K562 (cell line): Measurements from ENCODE around the gene OR12D2. TPM values are rescaled to one million over a fixed set of nuclear protein-coding genes. Genes with fewer than 3 reads are reported as not detected.
"Not testable (repeated sequence)": the region's sequence is repeated elsewhere in the genome, so short reads cannot be mapped to it uniquely, and the experiment has no call there.

Source experiments
- CXXC5 ChIP-seq: fragments of 250-450 bp; sonication (Bioruptor Pico); IDR thresholded peaks from 2 replicates; pipeline ENCODE4 v1.8.0; 2022; ENCODE audit warnings: inconsistent platforms, mild to moderate bottlenecking, moderate library complexity
- MAZ ChIP-seq, 2 experiments: fragments of 450-650 bp in 1 of 2; sonication (generic) in 1 of 2; formaldehyde crosslinking; IDR thresholded peaks in 1 of 2; conservative IDR thresholded peaks in 1 of 2; 2 replicates each; pipeline versions ENCODE4 v1.4.0 to v1.5.0; 2020; ENCODE audit warnings: mild to moderate bottlenecking in 1 of 2, missing genetic modification reagents in 1 of 2
- REST ChIP-seq, 2 experiments: fragments of 450-650 bp; formaldehyde crosslinking in 1 of 2; IDR thresholded peaks; 2 replicates each; pipeline versions ENCODE4 v1.4.0 to v1.6.1; 2014 to 2020; ENCODE audit warnings: mild to moderate bottlenecking in 2 of 2, borderline replicate concordance in 1 of 2, low read depth in 1 of 2
- SPI1 ChIP-seq: IDR thresholded peaks from 2 replicates; pipeline ENCODE4 v1.6.1; 2011; ENCODE audit warnings: low read depth, low read length, control low read depth, borderline replicate concordance
- ZNF75A ChIP-seq: fragments of 450-650 bp; formaldehyde crosslinking; IDR thresholded peaks from 2 replicates; pipeline ENCODE4 v1.4.0; 2020; ENCODE audit warnings: mild to moderate bottlenecking
- polyA plus RNA-seq, 8 experiments: library from polyadenylated mRNA; depleted of rRNA in 4 of 8; stranded (reverse) in 5 of 8; unstranded in 3 of 8; fragments of >200 nt; fragmentation: Nextera tagmentation in 2 of 8; fragmentation: Illumina TruSeq in 1 of 8; extraction: Ambion mirVana in 2 of 8; extraction: Trizol in 1 of 8; gene quantifications; 2 replicates each; pipeline versions ENCODE4 v1.2.1 to v1.2.3, GENCODE V29; 2011 to 2014; ENCODE audit warnings: inconsistent platforms in 1 of 8, missing spikeins in 1 of 8
- total RNA-seq, 7 experiments: library from RNA; depleted of rRNA in 6 of 7; stranded (reverse); fragments of >200 nt in 6 of 7; fragmentation: Illumina TruSeq in 2 of 7; extraction: Trizol in 2 of 7; gene quantifications; 2 replicates each; pipeline versions ENCODE4 v1.2.1 to v1.2.3, GENCODE V29; 2011 to 2021; ENCODE audit warnings: low replicate concordance in 1 of 7

OR12D2 gene
- total and polyA plus RNA-seq, 9 of the 15 experiments (the other 6 are each of a cell fraction or from before 2014, with no cell fraction given) = not detected

- TF ChIP-seq REST (IDR thresholded peaks at IDR 0.05; ENCODE audit: borderline replicate concordance) (peak; percentile 84; the same call in 1 of the 2 replicates), MAZ (CRISPR knock-in tag; conservative IDR thresholded peaks at IDR 0.05 in 1 of 2, IDR thresholded peaks at IDR 0.05 in 1 of 2) (0 out of 4 replicates have a peak, but pooled peaks of 1 of the 2 experiments have one; percentile 20), SPI1 (peak; percentile 79), ZNF75A (CRISPR knock-in tag) (0 out of 2 replicates have a peak, but pooled peaks have one; percentile 7), CXXC5 (CRISPR knock-in tag) (peak; percentile 58)
- not testable (repeated sequence) for TF ChIP-seq REST (CRISPR knock-in tag; IDR thresholded peaks at IDR 0.05; ENCODE audit: low read depth)
Observed at GRCh38 chr6:29436730-29437129, 41.3 kb downstream of the OR12D2 start (continued).
